ELR (cell line): Measurements from ENCODE around the gene HRH2.
"Not testable (repeated sequence)": the region's sequence is repeated elsewhere in the genome, so short reads cannot be mapped to it uniquely, and the experiment has no call there.

Source experiments
- DNase-seq: peaks from one replicate; pipeline ENCODE4 v3.0.0-alpha.2; 2015; ENCODE audit warnings: low read depth

The HRH2 gene

DNA sequence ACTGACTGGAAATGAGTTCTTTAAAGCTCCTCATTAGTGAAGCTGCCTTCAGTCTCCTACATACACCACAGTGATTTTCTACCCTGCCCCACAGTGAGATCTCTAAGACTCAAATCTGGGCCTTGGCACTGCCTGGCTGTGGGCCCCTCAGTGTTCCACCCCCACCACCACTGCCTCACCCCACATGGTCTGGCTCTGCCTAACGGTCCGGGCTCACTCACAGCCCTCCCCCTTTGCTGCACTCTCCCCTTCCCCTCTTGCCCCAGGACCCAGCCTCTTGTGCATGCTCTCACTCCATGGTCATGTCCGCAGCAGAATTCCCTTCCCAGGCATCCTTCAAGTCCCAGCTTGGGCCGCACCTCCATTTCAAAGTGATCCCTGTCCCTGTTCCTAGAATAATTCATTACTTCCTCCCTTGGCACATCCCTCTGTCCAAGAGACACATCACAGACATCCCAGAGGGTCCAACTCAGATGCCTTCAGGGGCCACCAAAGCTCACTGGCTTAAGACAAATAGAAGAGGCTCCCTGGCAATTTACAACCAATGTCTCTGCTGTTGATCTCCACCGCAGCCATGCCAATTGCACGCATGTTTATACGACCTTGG is 56.7 kb downstream of the HRH2 start:
- DNase-seq = no peak

DNA sequence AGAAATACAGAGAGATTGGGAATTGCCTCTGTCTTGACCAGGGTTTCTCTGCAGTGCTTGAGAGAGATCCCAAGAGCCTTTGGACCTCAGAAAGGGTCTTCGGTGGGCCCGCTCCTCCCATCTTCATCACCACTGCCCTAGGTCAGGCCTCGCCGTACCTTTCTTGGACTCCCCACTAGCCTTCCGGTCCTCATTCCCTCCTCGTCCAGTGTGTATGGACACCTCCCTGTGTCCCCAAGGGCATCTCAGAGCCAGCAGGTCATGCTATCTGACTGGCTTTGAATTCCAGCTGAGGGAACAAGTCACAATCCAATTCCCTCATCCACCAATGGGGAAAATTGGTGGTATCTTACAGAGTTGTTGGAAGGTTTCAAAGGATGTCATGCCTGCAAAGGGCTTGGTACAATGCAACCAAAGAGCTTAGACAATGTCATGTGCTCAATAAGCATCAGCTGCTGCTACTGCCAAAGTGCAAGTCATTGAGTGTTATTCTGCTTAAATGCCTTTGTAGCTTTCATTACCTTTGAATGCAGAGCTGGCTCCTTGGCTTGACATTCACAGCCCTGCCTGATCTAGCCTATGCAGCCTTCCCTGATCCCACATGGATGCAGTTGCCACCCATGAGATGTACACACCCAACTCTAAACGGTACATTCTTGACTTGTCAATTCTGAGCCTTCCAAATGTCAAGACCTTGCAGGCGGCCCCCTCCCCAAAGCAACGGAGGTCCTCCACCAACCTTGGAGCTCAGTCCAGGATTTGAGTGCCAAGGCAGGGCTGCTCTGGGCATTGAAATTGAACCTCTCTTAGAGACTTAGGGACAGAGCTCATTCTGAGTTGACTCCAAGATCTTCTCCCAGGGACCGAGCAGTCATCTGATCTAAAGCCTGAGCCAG is 58.0 kb downstream of the HRH2 start:
- no peak for DNase-seq

DNA sequence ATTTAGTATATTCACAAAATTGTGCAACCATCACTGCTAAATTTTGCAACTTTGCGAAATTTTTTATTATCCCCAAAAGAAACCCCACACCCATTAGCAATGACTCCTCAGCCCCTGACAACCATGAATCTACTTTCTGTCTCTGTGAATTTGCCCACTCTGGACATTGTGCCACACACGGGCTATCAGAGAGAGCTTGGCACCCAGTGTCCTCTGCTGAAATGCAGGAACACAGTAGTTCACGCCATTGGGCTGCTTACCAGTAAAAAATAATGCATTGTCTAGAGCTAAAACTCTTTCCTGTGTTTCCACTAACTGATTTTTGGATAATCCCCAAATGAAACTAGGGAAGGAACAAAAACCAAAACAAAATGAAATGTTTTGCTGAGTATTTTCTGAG is 60.0 kb downstream of the HRH2 start:
- no peak for DNase-seq

DNA sequence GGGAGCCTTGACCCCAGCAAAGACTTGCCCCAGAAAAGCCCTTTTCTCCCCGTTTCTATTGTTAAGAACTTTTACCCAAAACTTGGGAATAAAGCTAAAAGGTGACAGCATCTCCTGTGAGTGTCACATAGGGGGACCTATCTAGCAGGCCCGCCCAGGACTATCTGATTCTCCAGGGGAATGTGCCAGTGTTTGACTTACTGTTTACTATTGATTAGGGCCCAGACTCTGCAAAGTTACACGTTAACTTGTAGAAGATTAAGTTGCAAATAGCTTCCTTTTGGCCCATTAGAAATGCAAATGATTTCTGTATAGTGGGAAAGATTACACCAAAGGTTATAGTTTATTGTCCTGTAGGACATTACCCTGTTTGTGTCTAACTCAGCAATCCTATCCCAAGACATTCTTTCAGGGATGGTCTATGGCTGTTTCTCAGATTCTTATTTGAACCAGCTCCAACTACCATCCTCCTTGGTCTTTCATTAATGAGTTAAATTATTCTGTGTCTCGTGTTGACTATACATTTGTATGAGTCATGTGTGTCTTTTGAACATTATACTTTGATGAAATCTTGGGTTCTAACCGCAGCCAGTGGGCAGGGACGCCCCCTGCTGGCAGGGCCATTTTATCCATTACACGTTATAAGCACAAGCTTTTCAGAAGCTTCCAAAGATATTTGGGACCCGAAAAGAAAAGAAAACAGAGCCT is 60.7 kb downstream of the HRH2 start:
- peak; percentile 48 for DNase-seq

DNA sequence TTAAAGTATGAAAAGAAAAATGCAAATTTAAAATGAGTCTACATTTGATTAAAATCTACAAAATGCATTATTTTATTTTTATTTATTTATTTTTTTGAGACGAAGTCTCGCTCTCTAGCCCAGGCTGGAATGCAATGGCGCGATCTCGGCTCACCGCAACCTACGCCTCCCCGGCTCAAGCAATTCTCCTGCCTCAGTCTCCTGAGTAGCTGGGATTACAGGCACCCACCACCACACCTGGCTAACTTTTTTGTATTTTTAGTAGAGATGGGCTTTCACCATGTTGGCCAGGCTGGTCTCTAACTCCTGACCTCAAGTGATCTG is 61.2 kb downstream of the HRH2 start:
- not testable (repeated sequence) for DNase-seq

DNA sequence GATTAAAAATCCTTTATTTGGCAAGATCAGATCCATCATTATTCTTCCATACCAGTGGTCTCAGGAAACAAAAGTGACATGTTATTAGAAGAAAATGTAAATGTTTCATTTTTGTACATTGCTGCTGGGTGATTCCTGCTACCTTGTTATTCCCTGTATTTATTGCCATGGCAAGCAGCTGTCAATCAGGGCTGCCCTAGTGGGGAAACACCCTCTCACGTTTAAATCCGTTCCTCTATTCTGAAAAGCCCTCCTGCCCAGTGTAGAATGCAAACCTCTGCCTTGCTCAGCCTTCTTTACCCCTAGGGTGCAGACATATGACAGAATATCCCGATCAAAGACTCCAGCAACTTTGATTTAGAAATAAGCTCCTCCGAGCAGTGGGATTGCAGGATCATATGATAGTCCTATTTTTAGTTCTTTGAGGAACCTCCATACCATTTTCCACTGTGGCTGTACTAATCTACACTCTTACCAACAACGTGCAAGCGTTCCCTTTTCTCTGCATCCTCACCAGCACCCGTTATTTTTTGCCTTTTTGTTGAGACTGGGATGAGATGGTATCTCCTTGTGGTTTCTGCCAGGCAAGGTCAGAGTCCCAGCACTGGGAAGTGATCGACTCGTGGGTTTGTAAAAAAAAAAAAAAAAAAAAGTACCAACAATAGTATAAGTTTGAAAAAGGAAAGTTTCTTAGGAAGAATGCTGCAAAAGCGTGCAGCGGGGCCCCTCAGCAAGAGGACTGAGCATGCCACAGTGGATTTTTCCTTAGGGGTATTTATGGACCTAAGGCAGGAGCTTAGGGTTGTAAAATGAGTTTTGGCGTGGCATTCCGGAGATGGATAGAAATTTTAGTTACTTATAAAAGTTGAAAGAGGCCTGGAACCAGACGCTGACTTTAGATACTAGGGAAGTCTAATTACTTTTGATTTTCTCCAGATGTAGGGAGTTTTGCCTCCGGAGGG is 66.7 kb downstream of the HRH2 start:
- DNase-seq = no peak

DNA sequence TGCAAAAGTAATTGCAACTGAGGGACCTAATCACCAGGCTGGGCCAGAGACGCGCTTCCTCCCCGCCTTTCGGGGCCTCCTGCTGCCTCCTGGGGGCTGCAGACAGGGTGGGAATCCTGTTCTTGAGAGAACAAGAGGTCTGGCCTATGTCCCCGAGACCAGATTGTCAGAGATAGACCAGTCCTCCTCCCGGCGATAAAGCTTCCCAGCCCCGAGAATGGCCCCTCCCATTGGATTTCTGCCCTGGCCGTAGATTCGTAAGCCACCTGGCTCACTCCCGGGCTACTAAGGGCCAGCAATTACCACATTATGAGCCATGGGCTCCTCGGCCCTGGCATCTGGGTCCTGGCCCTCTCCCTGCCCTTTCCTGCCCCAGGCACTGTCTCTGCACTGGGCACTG is 70.4 kb downstream of the HRH2 start:
- DNase-seq = no peak

DNA sequence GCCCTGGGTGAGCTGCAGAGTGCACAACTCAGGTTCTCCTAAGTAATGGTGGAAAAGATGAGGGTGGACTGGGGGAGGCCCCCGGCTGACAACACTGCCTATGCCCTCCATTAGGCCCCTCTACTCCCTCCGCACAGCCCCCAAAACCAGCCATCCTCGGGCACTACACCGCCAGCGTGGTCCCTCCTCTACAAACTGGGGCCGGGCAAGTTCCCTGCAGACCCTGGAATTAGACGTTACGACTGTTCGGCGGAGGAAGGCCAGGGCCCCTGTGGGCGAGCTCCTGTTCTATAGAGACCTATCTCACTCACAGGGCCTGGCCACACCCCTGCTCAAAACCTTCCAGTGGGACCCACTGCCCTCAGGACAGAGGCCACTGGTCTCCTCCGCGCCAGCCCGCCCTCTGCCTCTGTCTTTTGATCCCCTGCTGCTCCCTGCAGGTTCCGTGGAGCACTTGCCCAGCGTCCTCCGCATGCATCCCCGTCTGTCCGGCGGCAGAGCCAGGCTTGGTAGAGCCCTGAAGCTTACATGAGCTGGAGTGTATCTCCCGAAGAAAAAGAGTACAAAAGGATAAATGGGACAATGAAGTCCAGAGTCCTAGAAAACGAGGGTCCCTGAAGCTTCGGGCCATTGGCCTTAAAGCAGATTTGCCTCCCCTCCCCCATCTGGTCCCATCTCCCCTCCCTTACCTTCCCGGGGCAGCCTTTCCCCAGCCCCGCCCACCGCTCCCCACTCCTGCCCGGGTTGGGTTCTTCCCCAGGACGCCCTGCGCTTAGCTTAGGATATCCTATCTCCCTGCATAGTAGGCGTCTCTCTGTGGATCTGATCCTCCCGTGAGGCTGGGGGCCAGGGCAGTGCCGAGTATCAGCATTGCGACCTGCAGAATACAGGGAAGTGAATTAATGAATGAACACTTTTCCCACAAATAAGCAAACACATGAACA is 71.3 kb downstream of the HRH2 start:
- DNase-seq = peak; percentile 24

DNA sequence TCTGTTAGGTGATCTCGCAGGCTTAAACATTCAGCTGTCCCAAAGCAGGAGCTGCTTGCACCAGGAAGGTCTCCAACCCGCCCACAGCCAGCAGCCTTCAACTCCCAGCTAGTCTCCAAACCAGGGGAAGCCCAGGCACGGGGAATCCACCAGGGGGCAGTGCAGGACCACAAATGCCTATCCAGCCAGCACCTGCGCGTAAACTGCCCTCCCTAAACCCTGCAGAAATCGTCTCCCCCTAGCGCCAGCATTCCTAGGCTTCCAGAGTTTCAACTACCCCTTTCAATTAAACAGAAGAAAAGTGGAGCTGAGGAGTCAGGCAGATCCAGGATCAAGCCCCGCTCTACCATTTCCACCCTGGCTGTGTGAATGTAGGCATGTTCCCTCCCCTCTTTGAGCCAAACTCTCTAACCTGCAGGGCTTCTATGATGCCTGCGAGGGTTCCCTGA is 72.0 kb downstream of the HRH2 start:
- peak; percentile 88 for DNase-seq

DNA sequence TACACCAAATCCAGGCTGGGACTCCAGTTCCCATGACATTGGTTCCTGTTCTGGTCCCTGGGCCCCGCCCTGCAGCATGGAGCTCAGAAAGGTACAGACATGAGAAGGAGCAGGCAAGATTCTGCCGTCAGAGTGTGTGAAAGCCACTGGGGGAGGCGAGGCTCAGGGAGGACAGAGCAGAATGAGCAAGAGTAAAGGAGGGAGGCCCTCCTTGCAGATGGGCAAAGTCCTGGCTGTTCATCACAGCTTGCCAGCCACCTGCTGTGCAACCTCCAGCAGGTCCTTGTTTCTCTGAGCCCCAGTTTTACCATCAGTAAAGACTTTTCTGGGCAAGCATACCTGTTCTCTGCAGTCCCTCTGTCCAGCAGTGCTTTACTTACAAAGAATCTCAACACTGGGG is 73.3 kb downstream of the HRH2 start:
- no peak for DNase-seq

DNA sequence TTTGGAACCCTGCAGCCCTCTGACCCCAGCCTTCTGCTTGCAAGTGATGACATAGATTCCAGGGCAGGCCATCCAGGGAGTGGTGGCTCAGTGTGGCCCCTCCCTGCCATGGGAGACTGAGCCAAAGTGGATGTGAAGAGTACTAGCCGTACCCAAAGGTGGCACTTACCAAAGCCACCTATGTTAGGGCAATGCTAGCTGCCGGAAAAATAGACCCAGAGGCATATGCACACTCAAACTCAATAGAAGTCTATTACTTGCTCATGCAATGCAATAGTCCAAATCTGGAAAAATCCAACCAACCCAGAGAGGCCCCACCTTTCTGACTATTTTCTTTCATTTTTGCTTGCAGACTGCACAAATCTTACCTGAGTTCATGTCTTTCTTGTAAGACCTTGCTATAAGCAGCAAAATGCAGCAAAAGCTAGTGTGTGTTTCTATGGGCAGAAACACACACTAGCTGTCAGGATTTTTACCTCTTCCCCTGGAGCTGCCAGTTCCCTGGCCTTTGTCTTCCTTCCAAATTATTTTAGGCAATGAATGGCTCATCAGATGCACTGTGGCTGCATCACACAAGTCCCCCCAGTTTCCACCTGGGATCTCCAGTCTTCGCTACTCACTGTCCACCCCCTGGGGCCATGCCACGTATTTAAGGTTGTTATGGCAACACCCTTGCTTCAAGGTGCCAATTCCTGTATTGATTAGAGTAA is 74.0 kb downstream of the HRH2 start:
- no peak for DNase-seq

DNA sequence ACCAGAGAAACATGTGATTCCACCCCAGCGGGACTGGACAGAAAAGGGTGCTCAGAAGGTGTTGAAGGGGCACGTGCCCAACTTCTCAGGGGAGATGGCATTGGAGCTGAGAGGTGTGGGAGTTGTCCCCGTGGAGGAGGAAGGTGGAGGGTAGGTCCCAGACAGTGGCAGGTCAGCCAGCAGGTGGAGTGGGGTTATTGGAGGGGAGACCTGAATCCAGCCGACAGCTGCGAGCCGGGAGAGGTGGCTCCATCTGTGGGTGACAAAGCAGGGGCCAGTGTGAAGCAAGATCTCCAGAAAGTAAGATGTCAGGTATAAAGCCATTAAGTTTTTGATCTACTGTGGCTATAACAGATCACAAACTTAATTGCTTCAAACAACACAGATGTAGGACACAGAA is 75.1 kb downstream of the HRH2 start:
- DNase-seq = no peak

DNA sequence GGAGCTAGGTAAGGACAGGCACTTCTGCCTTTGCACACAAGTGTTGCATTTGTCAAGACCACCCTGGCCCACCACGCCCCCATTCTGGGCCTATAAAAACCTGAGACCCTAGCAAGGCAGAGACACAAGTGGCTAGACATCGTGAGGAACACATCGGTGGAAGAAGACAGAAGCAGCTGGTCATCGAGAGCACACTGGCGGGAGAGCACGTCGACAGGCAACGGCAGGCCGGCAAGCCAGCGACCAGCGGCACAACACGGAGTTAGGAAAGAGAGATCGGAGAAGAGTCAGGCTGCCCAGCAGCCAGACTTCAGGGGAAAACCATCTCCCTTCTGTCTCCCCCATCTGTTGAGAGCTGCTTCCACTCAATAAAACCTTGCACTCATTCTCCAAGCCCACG is 76.1 kb downstream of the HRH2 start:
- DNase-seq = no peak

DNA sequence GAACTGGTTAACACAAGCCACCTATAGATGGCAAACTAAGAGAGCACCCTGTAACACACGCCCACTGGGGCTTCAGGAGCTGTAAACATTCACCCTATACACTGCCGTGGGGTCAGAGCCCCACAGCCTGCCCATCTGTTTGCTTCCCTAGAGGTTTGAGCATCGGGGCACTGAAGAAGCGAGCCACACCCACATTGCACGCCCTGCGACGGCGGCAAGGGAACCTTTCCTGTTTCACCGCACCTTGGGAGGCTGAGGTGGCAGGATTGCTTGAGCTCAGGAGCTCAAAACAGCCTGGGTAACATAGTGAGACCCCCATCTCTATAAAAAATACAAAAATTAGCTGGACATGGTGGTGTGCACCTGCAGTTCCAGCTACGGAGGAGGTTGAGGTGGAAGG is 76.6 kb downstream of the HRH2 start:
- no peak for DNase-seq

DNA sequence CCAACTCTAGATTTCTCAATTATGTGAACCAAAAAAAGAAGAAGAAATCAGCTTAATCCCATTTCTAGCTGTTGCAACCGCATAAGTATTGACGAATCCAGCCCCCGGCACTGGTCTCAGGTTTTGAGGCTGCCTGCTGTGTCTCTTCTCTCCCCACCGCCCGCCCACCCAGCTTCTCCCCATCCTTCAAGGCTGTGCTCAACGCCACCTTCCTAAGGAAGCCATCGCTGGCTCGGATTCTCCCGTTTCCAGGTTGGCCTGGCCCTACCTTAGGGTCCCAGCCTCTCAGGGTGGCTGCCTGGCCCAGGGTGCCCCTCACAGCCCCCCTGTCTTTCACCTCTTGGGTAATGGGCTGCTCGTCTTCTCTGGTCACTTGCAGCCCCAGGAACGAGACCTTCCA is 77.8 kb downstream of the HRH2 start:
- no peak for DNase-seq

DNA sequence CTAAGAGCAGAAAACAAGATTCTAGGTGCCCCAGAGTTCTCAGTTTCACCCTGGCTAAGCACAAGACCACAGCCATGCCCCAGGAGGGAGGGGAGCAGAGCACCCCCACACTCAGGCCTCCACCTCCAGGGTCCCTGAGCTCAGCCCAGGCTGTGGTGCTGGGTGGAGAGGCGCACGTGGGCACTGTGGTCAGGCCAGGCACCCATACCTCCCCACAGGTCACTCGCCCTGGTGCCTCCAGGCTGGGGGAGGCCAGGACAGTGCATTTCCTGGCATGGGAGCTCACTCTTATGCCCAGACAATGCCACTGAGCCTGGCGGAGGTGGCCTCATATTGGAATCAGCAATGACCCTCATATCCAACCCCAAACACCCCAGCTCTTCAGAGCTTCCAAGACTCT is 78.8 kb downstream of the HRH2 start:
- DNase-seq = no peak

DNA sequence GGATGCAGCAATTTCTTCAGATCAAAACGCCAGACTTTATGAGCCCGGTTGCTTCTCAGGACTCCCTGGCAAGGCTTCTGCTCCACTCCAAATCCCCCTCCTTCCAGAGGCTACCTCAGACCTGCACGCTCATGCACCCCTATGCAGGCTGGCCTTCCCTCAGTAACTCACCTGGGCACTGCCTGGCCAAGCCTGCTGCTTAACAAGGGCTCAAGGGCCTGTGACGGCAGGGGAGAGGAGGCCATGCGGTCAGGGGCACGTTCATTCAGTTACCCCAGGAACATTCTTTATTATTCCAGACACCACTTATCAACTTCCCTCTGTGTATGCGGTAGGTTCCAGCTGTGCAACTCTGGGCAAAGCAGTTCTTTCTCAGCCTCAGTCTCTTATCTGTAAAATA is 79.6 kb downstream of the HRH2 start:
- DNase-seq = no peak

DNA sequence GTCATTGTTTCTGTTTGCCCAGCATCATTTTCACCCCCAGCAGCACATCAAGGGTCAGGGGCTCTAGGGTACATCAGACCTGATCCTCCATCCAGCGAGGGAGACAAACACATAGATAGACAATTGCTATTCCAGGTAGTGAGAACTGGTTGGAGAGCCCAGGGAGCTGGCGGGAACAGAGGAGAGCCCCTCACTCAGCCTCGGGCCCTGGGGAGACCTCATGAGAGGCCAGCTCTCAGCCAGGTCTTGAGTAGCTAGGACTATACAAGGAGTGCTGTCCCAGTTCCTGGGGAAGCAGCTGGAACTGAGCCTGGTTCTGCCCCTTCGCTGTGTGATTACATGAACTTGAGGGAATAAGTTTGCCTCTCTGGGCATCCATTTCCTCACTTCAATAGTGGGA is 80.3 kb downstream of the HRH2 start:
- no peak for DNase-seq

DNA sequence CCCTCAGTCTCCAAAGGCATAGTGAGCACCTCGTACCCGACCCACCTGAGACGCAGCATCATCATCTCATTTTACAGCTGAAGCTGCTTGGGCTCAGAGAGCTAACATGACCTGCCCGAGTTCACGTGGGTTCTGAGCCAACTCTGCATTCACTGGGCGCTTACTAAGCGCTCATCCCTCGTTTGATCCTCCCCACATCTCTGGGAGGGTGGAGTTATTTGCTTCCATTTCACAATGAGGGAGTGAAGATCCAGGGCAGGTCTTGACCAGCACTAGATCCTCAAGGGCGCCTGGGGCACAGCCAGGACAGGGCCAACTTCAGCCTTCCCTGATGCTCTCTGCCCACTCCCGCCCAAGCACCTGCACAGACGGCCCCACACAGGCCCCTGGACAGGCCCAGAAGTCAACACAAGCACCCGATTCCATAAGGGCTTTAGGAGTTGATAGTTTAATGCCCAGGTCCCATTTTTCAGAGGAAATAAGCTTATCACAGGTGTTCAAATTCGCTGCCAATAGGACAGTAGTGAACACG is 80.8 kb downstream of the HRH2 start:
- no peak for DNase-seq

DNA sequence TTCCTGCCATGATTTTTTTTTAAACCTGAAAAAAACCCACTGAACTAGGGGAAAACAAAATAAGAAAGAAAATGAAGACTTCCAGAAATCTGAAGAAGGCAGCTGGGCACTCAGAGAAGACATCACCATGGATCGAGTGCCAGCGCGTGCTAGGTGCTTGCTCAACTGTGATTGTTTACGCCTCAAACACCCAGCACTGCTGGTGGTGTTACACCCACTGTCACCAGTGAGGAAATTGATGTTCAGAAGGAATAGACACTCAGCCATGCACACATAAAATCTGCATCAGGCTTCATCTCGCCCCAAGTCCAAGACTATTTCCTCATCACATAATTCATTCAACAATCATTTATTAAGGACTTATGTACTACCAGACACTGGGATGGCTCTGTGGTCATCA is 82.1 kb downstream of the HRH2 start:
- DNase-seq = no peak
